ENCODE data around the gene PRDX1.

DNA sequence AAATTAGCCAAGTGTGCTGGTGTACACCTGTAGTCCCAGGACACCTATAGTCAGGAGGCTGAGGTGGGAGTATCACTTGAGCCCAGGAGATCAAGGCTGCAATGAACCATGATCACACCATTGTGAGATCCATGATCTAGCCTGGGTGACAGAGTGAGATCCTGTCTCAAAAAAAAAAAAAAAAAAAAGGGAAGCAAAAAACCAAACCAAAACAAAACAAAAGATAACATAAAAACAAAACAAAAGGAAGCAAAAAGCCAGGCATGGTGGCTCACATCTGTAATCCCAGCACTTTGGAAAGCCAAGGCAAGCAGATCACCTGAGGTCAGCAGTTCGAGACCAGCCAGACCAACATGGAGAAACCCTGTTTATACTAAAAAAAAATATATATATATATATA is 19.5 kb upstream of the PRDX1 start:
- no peak for TF ChIP-seq CTCF (IDR thresholded peaks at IDR 0.05)
- no peak for TF ChIP-seq POLR2A (IDR thresholded peaks at IDR 0.05)
- TF ChIP-seq EP300 (IDR thresholded peaks at IDR 0.05; ENCODE audit: low read depth), result no peak
- TF ChIP-seq POLR2AphosphoS5 (IDR thresholded peaks at IDR 0.05), result no peak
